Umbilical cord (tissue), 2 donors: ENCODE measurements around the gene ANLN. TPM values are rescaled to one million over a fixed set of nuclear protein-coding genes. Genes with fewer than 3 reads are reported as not detected.
"Not testable (repeated sequence)": the region's sequence is repeated elsewhere in the genome, so short reads cannot be mapped to it uniquely, and the experiment has no call there.

Experiments used
- DNase-seq: peaks from one replicate; pipeline ENCODE4 v3.0.0-alpha.2; 2015; ENCODE audit warnings: low spot score
- total RNA-seq: library from RNA; depleted of rRNA; stranded (reverse); fragments of >200 nt; gene quantifications from one replicate; pipeline ENCODE4 v1.2.3, GENCODE V29; 2014; ENCODE audit warnings: low replicate concordance; ENCODE audit not compliant: insufficient read depth

Gene ANLN
- total RNA-seq, 1 donor from 2014 or later: 31.1 TPM

DNA sequence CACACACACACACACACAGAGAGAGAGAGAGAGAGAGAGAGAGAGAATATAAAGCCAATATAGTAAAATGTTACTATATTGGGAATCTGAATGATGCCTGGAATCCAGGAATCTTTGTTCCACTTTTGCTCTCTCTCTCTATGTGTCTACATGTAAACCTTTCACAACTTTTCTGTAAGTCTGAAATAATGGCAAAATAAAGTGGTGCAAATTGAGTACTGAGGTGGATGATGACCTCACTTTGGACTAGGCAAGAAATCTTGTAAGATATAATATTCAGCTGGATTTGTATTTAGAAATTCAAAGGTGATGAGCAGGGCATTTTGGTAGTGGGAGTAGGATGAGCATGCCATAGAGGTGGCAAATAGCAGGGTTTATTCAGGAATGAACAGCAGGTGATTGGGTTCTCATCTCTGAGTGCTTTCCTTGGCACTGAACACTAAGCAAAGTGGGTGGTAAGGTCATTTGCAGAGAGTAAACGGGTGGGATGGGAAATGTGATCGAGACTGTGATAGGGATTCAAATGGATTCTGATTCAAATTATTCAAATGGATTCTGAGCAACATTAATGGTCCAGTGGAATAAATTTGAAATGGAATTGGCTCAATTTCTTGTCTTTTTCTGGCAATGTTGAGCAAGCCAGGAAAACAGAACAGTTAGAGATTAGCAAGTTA lies 9.7 kb upstream of the ANLN start:
- no peak for DNase-seq

DNA sequence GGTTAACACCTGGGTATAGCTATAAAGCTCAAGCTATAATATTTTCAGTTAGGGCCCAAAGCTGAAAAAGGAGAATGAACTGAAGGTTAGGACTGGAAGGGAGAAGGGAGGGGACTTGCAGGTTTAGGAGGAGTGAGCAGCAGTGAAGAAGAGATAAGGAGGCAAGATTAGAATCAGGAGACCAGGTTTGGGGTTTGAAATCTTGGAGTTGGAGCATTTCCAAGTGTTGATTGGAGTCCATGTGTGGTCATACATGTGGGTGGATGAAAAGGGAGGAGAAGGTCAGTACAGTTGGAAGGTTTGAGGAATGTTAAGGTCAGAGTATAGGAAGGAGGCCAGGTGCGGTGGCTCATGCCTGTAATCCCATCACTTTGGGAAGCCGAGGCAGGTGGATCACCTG lies 8.6 kb upstream of the ANLN start:
- no peak for DNase-seq

DNA sequence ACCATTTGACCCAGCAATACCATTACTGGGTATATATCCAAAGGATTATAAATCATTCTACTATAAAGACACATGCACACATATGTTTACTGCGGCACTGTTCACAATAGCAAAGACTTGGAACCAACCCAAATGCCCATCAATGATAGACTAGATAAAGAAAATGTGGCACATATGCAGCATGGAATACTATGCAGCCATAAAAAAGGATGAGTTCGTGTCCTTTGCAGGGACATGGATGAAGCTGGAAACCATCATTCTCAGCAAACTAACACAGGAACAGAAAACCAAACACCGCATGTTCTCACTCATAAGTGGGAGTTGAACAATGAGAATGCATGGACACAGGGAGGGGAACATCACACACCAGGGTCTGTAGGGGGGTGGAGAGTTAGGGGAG lies 6.4 kb upstream of the ANLN start:
- DNase-seq: not testable (repeated sequence)

DNA sequence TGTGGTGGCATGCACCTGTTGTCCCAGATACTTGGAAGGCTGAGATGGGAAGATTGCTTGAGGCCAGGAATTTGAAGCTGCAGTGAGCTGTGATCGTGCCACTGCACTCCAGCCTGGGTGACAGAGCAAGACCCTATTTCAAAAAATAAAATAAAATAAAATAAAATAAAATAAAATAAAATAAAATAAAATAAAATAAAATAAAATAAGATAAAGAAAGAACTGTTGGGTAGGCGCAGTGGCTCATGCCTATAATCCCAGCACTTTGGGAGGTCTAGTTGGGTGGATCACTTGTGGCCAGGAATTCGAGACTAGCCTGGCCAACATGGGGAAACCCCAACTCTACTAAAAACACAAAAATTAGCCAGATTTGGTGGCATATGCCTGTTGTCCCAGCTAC lies 4.0 kb upstream of the ANLN start:
- not testable (repeated sequence) for DNase-seq

DNA sequence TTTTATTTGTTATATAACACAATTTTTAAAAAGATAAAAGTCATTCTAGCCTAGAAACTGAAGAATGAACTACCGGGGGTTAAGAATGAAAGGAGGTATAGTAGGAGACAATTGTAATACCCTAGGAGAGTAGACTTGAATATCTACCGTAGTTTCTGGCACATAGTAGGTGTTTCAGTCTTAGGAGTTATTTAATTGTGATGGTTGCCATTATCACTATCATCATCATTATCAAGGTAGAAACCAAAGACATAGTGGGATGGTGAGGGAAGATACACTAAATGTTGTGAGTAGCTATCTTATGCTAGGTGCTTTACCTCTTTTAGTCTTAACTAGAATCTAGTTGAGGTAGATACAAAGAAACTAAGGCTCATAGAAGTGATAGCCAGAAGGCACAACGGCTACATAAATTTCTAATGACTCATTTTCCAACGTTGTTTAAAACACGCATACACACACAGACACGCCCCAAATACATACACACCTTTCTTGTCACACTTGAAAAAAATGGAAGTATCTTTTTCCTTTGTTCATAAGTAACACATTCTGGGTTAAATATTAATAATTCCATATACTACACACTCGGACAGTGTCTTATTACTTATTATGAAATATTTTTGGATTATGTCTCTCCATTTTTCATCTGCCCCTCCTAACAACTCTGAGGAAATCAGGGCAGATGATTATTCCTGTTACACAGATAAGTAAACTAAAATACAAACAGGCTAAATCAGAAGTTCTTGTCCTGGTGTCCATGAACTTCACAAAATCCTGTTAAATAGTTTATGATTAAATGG lies 2.0 kb upstream of the ANLN start:
- no peak for DNase-seq

DNA sequence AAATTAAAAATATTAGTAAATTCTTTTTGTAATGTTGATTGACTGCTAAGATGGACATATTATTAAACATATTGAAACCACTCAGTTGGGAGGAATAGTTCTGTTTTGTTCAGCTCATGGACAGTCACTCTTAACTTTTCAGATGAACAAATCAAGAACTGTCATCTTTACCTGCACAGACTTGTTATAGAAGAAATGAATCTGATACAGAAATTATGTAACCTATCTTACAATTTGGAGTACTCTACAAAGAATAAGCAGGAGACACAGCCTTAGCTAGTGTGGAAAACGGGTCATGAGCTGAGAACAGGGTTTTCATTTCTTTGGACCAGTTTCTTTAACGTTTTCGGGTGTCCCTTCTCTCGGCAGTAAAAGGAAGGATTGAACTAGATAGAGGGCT lies 1.2 kb upstream of the ANLN start:
- DNase-seq: no peak

DNA sequence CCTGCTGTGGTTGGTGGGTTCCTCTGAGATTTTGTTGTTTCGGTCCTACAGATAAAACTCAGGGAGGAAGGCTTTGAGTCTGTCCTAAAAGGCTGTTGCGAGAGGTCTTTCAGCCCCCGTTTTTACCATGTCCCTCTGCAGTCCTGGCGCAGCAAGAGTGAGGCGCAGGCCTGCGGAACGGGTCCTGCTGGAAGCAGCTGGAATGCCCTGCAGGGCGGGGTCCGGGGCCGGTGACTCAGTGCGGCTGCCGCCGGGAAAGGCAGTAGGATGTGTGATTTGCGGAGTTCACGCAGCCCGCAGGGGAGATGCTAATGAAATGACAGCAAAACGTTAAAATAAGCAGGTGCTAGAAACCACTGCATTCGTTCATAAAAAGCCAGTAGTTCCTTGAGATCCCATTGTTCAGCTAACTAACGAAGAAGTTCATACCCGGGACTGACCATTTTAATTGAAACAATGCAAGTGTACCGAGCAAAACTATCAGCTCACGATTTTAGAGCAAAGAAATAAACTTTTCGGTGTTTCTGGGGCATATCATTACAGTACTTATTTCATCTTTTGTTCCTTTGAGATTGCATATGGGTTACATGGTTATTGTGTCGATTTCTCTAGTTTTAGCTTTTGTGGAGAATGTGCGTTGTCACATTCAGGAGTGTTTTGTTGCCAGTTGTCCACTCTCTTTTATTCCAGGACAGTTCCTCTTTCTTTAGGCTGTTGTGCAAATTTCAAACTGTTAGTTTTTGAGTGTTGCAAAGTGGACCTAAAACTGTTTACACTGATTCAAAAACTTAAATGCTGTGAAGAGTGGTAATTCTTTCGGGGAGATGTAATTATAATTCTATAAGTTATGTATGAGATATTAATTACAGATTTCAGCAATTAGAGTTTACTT lies 783 bp downstream of the ANLN start:
- DNase-seq: peak; percentile 90

DNA sequence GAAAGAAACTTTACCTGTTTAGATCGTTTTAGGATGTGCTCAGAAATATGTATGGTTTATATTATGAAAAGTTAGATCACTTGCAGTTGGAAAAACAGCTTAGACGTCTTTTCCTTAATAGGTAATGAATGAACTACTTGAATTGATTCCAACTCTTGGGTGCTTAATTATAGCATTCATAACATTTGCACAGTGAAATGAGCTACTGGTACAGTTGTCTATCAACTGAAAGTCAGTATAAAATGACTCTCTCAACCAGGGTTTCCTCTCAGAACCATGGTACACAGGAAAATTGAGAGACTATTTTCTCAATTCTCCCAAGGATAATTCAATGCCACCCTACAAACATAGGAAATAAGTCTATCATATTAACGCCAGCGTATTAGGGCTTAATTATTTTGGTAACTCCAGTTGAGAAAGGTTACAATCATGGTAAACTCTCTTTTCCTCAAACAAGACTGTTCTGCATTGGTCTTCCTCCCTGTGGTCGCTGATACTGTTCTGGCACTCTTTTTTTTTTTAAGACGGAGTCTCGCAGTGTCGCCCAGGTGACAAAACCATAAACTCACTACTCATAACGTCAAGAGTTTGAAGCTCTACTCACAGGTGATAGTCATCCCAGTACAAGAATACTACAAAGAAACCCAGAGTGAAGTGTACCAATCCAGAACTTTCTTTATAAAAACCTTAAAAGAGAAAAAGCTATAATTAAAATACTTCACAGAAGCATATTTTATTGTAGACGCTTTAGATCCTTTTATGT lies 2.0 kb downstream of the ANLN start:
- DNase-seq: no peak

DNA sequence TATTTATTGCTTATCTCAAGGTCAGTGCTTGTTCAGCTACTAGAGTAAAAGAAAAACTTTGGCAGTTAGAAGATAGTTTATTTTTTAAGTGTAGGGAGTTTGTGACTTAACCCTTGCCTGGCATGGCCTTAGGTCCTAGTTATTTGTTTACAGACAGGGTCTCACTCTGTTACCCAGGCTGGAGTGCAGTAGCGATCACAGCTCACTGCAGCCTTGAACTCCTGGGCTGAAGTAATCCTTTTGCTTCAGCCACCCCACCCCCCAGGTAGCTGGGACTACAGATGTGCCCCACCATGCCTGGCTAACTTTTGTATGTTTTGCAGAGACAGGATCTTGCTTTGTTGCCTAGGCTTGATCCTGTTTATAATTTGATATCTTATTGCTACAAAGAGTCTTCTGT lies 4.2 kb downstream of the ANLN start:
- no peak for DNase-seq

DNA sequence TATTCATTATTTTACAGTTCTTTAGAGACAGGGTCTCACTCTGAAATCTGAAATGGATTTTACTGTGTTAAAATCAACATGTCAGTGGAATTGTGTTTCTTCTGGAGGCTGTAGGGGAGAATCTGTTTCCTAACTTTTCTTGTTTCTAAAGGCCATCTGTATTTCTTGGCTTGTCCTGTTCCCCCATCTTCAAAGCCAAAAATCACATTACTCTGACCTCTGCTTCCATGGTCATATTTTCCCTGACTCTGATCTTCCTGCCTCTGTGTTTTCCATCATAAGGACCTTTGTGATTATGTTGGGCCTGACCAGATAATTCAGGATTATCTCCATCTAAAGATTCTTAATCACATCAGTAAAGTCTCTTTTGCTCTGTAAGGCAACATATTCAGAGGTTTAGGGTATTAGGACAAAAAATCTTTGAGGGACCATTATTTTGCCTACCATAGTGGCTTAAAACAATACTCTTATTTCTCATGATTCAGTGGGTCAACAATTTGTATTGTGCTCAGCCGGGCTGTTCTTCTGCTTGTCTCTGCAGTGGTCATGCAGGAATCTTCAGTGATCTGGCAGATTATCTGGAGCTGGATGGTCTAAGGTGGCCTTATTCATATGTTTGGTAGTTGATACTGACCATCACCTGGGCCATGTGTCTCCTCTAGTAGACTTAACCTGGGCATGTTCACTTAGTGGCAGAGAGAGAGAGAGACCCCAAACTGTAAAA lies 5.7 kb downstream of the ANLN start:
- DNase-seq: no peak

DNA sequence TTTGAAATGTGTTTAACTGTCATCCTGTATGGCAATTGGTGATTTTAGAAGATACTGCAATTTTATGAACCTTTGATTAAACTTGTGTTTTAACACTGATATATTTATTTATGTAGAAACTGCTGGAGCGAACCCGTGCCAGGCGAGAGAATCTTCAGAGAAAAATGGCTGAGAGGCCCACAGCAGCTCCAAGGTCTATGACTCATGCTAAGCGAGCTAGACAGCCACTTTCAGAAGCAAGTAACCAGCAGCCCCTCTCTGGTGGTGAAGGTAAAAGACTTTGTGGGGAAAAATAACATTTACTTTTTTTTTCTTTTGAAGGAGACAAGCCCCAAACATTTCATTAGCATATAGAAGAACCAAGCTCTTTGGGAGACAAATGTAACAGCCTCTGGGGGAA lies 6.5 kb downstream of the ANLN start:
- DNase-seq: no peak

DNA sequence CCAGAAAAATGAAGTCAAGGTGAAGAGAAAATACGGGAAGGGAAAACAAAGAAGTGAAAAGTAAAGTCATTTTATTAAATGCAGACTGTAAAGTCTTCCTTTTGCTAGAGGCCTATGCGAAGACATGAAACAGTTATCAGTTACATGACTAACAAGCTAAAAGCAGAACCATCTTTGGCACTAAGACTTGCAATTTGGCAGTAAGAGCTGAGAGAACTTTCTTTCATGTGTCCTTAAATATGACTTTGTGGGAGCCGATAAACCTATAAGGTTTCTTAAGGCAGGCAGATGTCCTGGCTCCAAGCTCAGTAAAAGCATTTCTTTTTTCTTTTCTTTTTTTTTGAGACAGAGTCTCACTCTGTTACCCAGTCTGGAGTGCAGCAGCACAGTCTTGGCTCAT lies 10.4 kb downstream of the ANLN start:
- DNase-seq: peak; percentile 85

DNA sequence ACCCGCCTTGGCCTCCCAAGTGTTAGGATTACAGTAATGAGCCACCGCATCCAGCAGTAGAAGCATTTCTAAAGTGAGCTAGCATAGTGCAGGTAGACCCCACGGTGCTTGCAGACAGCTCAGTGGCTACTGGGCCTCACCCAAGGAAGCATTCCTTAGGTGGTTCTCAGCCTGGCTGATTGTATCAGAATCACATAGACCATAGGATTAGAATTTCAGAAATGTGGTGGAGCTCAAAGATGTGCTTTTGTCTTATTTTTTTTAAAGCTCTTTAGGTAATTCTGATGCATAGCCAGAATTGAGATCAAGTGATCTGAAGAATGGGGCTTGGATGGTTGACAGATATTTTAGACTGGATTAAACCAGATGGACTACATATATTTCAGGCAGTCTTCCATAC lies 10.9 kb downstream of the ANLN start:
- DNase-seq: no peak

DNA sequence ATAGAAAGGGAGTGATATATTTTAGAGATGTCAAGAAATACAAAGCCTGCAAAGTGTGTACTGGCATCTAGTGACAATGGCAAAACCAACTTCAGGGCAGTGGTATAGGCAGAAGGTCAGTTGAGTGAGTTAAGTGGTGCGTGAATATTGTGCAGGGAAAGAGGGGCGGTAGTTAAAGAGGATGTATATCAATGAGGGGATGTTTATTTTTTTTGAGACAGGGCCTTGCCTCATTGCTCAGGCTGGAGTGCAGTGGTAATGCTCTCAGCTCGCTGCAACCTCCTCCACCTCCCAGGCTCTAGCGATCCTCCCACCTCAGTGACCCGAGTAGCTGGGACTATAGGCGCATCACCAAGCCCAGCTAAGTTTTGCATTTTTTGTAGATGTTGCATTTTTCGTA lies 13.8 kb downstream of the ANLN start:
- no peak for DNase-seq

DNA sequence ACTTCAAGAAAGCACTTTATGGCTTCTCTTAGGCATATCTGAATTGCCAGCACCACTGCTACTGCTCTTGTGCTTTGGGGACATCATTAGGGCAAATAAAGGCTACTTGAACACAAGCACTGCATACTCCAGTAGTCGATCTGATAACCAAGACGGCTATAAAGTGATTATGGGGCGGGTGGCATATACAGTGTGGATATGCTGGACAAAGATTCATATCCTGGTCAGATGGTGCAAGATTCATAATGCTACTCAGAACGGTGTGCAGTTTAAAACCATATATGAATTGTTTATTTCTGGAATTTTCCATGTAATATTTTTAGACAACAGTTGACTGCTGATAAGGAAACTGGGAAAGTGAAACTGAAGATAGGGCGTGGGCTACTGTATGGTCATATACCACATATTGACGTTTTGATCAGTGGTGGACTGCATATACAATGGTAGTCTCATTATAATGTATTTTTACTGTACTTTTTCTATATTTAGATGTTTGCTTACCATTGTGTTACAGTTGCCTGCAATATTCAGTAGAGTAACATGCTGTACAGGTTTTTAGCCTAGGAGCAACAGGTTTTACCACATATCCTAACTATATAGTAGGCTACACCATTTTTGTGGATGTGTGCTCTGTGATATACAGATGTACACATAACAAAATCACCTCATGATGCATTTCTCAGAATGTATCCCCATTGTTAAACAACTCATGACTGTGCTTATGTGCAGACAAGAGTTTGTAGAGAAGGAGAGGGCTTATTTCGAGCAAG lies 15.2 kb downstream of the ANLN start:
- DNase-seq: no peak

DNA sequence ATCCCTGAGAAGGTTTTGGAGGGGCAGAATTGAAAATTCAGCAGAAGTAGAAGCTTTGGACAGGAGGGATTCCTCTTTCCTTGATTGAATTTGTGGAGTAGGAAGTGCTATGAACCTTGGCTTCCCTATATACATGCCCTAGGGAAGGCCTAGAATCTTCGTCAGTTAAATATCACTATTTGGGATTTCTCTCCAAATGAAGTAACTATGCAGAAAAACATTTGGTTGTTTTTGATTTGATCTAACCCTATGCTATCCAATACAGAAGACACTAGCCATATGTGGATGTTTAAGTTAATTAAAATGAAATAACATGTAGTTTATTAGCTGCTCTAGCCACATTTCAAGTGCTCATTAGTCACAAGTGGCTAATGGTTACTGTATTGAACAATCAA lies 15.7 kb downstream of the ANLN start:
- DNase-seq: no peak

DNA sequence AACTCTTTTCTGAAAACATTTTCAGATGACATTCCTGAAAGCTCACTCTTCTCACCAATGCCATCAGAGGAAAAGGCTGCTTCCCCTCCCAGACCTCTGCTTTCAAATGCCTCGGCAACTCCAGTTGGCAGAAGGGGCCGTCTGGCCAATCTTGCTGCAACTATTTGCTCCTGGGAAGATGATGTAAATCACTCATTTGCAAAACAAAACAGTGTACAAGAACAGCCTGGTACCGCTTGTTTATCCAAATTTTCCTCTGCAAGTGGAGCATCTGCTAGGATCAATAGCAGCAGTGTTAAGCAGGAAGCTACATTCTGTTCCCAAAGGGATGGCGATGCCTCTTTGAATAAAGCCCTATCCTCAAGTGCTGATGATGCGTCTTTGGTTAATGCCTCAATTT lies 16.5 kb downstream of the ANLN start:
- DNase-seq: no peak

DNA sequence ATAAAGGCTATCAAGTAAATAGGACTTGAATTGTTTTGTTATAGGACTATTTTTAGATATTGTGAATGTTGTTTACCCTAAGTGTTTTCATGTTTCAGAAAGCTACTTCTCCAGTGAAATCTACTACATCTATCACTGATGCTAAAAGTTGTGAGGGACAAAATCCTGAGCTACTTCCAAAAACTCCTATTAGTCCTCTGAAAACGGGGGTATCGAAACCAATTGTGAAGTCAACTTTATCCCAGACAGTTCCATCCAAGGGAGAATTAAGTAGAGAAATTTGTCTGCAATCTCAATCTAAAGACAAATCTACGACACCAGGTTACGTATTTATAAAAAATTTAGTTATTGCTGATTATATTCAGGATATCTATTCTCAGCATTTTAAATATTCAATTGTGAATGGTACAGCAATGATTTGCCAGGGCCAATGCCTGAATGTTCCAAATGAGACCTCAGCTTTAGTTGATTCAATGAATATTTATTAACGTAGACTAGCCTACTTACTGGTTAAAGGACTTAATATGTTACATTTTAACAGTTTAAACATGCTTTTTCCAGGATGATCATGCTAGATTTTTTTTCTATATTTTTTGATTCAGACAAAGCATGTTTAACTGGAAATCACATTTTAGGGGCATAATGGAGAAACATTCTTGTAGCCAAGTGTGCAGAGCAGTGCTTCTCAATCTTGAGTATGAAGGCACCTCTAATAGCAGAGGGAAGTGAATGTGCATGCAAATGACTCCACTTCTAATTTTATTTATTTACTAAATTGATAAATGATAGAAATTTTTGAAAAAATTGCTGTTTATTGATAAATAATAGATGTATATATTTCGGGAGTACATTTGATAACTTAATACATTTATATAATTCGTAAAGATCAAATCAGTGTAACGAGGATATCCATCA lies 18.2 kb downstream of the ANLN start:
- DNase-seq: no peak

DNA sequence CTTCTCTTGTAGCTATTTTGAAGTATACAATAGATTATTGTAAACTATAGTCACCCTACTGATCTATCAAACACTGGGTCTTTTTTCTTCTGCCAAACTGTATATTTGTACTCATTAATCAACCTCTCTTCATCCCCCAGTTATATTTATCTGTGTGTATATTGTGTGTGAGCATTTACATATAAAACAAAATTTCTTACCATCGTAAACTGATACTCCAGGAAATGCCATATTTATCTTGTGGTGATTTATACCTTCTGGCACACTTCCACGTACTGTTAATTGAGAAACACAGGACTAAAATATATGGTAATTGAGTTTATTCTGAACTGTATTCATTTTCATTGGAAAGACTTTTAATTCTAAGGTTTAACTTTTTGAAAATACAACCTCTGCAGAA lies 18.9 kb downstream of the ANLN start:
- DNase-seq: no peak
